IMR-90 (cell line): ENCODE measurements around the gene TICAM2. TPM values are rescaled to one million over a fixed set of nuclear protein-coding genes. Genes with fewer than 3 reads are reported as not detected.
A peak's percentile ranks its signal among the peaks of the same experiment; 100 is the strongest.

Experiments
- ATAC-seq: fragments of 200-7000 bp; cut with Tn5 transposase; 2 replicates; pipeline ENCODE4 v1.9.1; 2020; ENCODE audit warnings: low read depth, mild to moderate bottlenecking, moderate library complexity
- BruUV-seq: library from RNA; stranded (reverse); fragments of 400-500 nt; replicated peaks from 2 replicates; lab custom pipeline; 2021; lab: Mats Ljungman, UMichigan
- CTCF ChIA-PET: fragments of 300-600 bp; formaldehyde crosslinking; extraction: SDS; loops from one replicate; lab custom pipeline; 2021; ENCODE audit warnings: antibody characterized with exemption; lab: Yijun Ruan, JAX
- POLR2A ChIA-PET: fragments of 300-600 bp; sonication (Branson Sonifier 250); formaldehyde crosslinking; loops from one replicate; lab custom pipeline; 2022; ENCODE audit warnings: antibody characterized with exemption; ENCODE audit not compliant: unreplicated experiment; lab: Charles Lee
- DNase-seq: peaks from one replicate; pipeline ENCODE4 v3.0.0; 2013
- H2AFZ ChIP-seq: replicated peaks from 2 replicates; pipeline ENCODE3; 2013; ENCODE audit warnings: low read length, mild to moderate bottlenecking; ENCODE audit not compliant: poor library complexity
- H2AK5ac ChIP-seq: 2 replicates; pipeline ENCODE4 v1.6.1; 2013; ENCODE audit warnings: low read depth, low read length, inconsistent platforms
- H2AK9ac ChIP-seq: replicated peaks from 2 replicates; pipeline ENCODE3; 2013; ENCODE audit warnings: mild to moderate bottlenecking, low read depth, low read length, moderate library complexity; ENCODE audit not compliant: poor library complexity
- H2BK120ac ChIP-seq: 2 replicates; pipeline ENCODE4 v1.6.1; 2013; ENCODE audit warnings: low read depth, low read length, inconsistent platforms
- H2BK15ac ChIP-seq: 3 replicates; pipeline ENCODE4 v1.6.1; 2013; ENCODE audit warnings: low read depth, low read length, inconsistent platforms
- H2BK20ac ChIP-seq: 2 replicates; pipeline ENCODE4 v1.6.1; 2013; ENCODE audit warnings: low read depth, mild to moderate bottlenecking, inconsistent platforms, low read length, moderate library complexity
- H2BK5ac ChIP-seq: 2 replicates; pipeline ENCODE4 v1.6.1; 2013; ENCODE audit warnings: mild to moderate bottlenecking, low read depth, low read length, inconsistent platforms; ENCODE audit not compliant: poor library complexity, severe bottlenecking
- H3K14ac ChIP-seq: replicated peaks from 2 replicates; pipeline ENCODE4 v1.6.1; 2013; ENCODE audit warnings: low read depth, low read length, inconsistent platforms
- H3K18ac ChIP-seq: 2 replicates; pipeline ENCODE4 v1.6.1; 2013; ENCODE audit warnings: low read depth, low read length, control low read depth
- H3K23ac ChIP-seq: 2 replicates; pipeline ENCODE4 v1.6.1; 2013; ENCODE audit warnings: low read depth, low read length, inconsistent platforms
- H3K27ac ChIP-seq: 2 replicates; pipeline ENCODE4 v1.5.1; 2013; ENCODE audit warnings: mild to moderate bottlenecking, control low read depth, low read length; ENCODE audit not compliant: insufficient read depth
- H3K27me3 ChIP-seq: 2 replicates; pipeline ENCODE4 v1.6.1; 2013; ENCODE audit warnings: low read length; ENCODE audit not compliant: control insufficient read depth, insufficient read depth
- H3K36me3 ChIP-seq: 2 replicates; pipeline ENCODE4 v1.6.1; 2013; ENCODE audit warnings: low read length, mixed read lengths; ENCODE audit not compliant: control insufficient read depth, insufficient read depth
- H3K4ac ChIP-seq: 2 replicates; pipeline ENCODE4 v1.6.1; 2013; ENCODE audit warnings: low read depth, low read length, inconsistent platforms
- H3K4me1 ChIP-seq: 2 replicates; pipeline ENCODE4 v1.6.1; 2013; ENCODE audit warnings: low read length, mixed read lengths; ENCODE audit not compliant: control insufficient read depth, insufficient read depth
- H3K4me2 ChIP-seq: 2 replicates; pipeline ENCODE4 v1.6.1; 2013; ENCODE audit warnings: low read depth, mild to moderate bottlenecking, control low read depth, low read length, moderate library complexity
- H3K4me3 ChIP-seq: 2 replicates; pipeline ENCODE4 v1.5.1; 2013; ENCODE audit warnings: low read depth, mild to moderate bottlenecking, control low read depth, low read length, moderate library complexity; ENCODE audit not compliant: insufficient read depth
- H3K56ac ChIP-seq: 2 replicates; pipeline ENCODE4 v1.6.1; 2013; ENCODE audit warnings: low read length, inconsistent platforms; ENCODE audit not compliant: insufficient read depth; ENCODE audit errors: extremely low read depth
- H3K79me1 ChIP-seq, 2 experiments: 2 replicates each; pipeline ENCODE4 v1.6.1; 2013; ENCODE audit warnings: low read length in 2 of 2, inconsistent platforms in 1 of 2, low read depth in 1 of 2
- H3K9ac ChIP-seq: 2 replicates; pipeline ENCODE4 v1.6.1; 2013; ENCODE audit warnings: low read depth, low read length, control low read depth
- H3K9me1 ChIP-seq: 2 replicates; pipeline ENCODE4 v1.6.1; 2013; ENCODE audit warnings: low read length, inconsistent platforms; ENCODE audit not compliant: insufficient read depth
- H3K9me3 ChIP-seq: 2 replicates; pipeline ENCODE4 v1.6.1; 2013; ENCODE audit warnings: low read length; ENCODE audit not compliant: control insufficient read depth, insufficient read depth
- H4K20me1 ChIP-seq: 2 replicates; pipeline ENCODE4 v1.6.1; 2013; ENCODE audit warnings: low read length, inconsistent platforms; ENCODE audit not compliant: insufficient read depth
- H4K5ac ChIP-seq: 2 replicates; pipeline ENCODE4 v1.6.1; 2013; ENCODE audit warnings: mild to moderate bottlenecking, low read depth, low read length, control low read depth
- H4K8ac ChIP-seq, 2 experiments: 2 replicates each; pipeline ENCODE4 v1.6.1; 2013; ENCODE audit warnings: low read depth in 2 of 2, low read length in 2 of 2, control low read depth in 1 of 2, inconsistent platforms in 1 of 2
- H4K91ac ChIP-seq: 2 replicates; pipeline ENCODE4 v1.6.1; 2013; ENCODE audit warnings: low read depth, low read length, inconsistent platforms; ENCODE audit not compliant: insufficient read depth
- CHD1 ChIP-seq: IDR thresholded peaks from 2 replicates; pipeline ENCODE4 v1.6.1; 2012; ENCODE audit warnings: low read depth, low read length, improper control_type of control experiment
- CTCF ChIP-seq: conservative IDR thresholded peaks from 2 replicates; pipeline ENCODE4 v1.5.1; 2012; ENCODE audit warnings: mild to moderate bottlenecking, low read depth, low read length, improper control_type of control experiment
- MAZ ChIP-seq: IDR thresholded peaks from 2 replicates; pipeline ENCODE4 v1.6.1; 2012; ENCODE audit warnings: low read depth, mild to moderate bottlenecking, low read length, improper control_type of control experiment, moderate library complexity, borderline replicate concordance
- MXI1 ChIP-seq: IDR thresholded peaks from 2 replicates; pipeline ENCODE4 v1.6.1; 2012; ENCODE audit warnings: low read depth, mild to moderate bottlenecking, low read length, moderate library complexity, borderline replicate concordance
- RAD21 ChIP-seq: IDR thresholded peaks from 2 replicates; pipeline ENCODE4 v1.6.1; 2012; ENCODE audit warnings: low read length, improper control_type of control experiment
- RFX5 ChIP-seq: IDR thresholded peaks from 2 replicates; pipeline ENCODE4 v1.8.0; 2012; ENCODE audit warnings: low read depth, mild to moderate bottlenecking, low read length, moderate library complexity
- SMC3 ChIP-seq: fragments of 150-350 bp; IDR thresholded peaks from 2 replicates; pipeline ENCODE4 v1.6.1; 2016; ENCODE audit warnings: low read depth, mild to moderate bottlenecking, antibody characterized with exemption, low read length, moderate library complexity
- WGBS, 2 experiments: methylation state at CpG; one replicate each; pipeline versions ENCODE4 v1.1.5 to v1.1.7; 2013; ENCODE audit warnings: missing lambda C conversion rate in 2 of 2; ENCODE audit not compliant: insufficient read length in 1 of 2; ENCODE audit errors: extremely low coverage in 2 of 2; 5-methylcytosine and 5-hydroxymethylcytosine counted together
- dilution Hi-C: fragments of 300-500 bp; cut with HindIII; formaldehyde crosslinking; loops from one replicate; pipeline ENCODE4 v1.14.3; 2018; ENCODE audit warnings: low sequenced_read_pairs; ENCODE audit not compliant: unreplicated experiment
- in situ Hi-C: fragments of 300-500 bp; cut with MboI; formaldehyde crosslinking; loops from 3 replicates; pipeline ENCODE4 v1.14.3; 2019; ENCODE audit warnings: low sequenced_read_pairs, inconsistent platforms, mixed read lengths
- intact Hi-C: fragments of 100-400 bp; cut with micrococcal nuclease; formaldehyde crosslinking; loops from 2 replicates; pipeline ENCODE4 v1.10.0; 2022
- polyA plus RNA-seq, 3 experiments: library from polyadenylated mRNA; depleted of rRNA; stranded (reverse); fragments of >200 nt; gene quantifications; 2 replicates each; pipeline ENCODE4 v1.2.3, GENCODE V29; 2012; ENCODE audit warnings: low replicate concordance in 1 of 3
- total RNA-seq: library from RNA; depleted of rRNA; stranded (reverse); fragments of >200 nt; gene quantifications from 2 replicates; pipeline ENCODE4 v1.2.3, GENCODE V29; 2012
- TF ChIP-seq, protein P1 (sequence below): fragments of 150-350 bp; IDR thresholded peaks from 2 replicates; pipeline ENCODE4 v1.6.1; 2016; ENCODE audit warnings: low read depth, mild to moderate bottlenecking, low read length, moderate library complexity, borderline replicate concordance

Gene TICAM2
- total and polyA plus RNA-seq, 2 of the 4 experiments (the other 2 are of a cell fraction) = 2.9 to 4.3 TPM

DNA sequence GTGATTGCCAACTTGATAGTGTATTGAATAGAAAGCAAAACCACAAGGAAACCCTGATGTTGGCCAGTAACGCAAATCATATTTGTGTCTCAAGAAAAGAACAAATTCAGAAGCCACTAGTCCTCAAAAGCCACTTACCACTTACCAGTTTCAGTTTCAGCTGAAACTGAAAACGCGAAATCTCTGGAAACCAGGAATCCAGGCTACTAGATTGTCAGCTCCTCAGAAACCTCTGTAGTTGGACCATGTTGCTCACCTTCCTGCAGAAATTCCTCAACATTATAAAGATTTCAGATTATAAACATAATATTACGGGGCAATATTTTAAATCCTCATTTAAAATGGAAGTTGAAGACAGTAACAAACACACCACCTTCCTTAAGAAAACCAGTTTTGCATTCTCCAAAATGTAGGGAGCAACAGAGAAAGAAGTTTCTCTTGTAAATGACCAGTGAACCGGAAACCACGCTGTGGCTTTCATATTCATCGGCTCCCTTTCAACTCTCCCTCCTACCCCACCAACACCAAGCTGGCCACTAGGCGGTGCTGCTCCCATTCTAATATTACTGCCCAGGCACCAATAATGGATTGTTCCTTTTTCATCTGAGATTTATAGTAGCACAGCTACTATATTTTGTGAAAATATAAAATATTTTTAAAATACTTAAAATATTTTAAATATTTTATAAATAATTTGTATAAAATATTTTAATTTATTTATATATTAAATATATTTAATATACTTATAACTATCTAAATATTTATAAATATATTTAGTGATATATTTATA, 32.3 kb upstream of the TICAM2 start:
- Histone ChIP-seq H2AK5ac (no peak overlapping the region), H3K9me3 (no peaks in the 10 kb centered on the region), H3K9ac (peak overlapping the region; percentile 72; the same call in 1 of the 2 replicates), H3K27ac (no peak overlapping the region), H3K14ac (peak overlapping the region; percentile 53; the same call in 1 of the 2 replicates), H2BK120ac (peak overlapping the region; percentile 54; the same call in 1 of the 2 replicates), H3K56ac (peak overlapping the region; percentile 67; the same call in 1 of the 2 replicates), H2AFZ (peak overlapping the region; percentile 64), H4K20me1 (no peaks in the 10 kb centered on the region), H3K4me2 (peak overlapping the region; percentile 88; the same call in 1 of the 2 replicates), H2BK15ac (no peak overlapping the region), H3K18ac (peak overlapping the region; percentile 35; the same call in 1 of the 2 replicates), H2BK5ac (peak overlapping the region; percentile 28), H3K4me1 (no peaks in the 10 kb centered on the region), H3K9me1 (no peaks in the 10 kb centered on the region), H4K5ac (peak overlapping the region; percentile 43; the same call in 1 of the 2 replicates), H2AK9ac (no peak overlapping the region), H3K4ac (peak overlapping the region; percentile 31; the same call in 1 of the 2 replicates), H3K23ac (no peak overlapping the region; the same call in 1 of the 2 replicates), H3K27me3 (peaks cover 3% of the 10 kb centered on the region), H3K36me3 (no peaks in the 10 kb centered on the region), H3K79me1 (no peaks in the 10 kb centered on the region), H3K4me3 (peak overlapping the region; percentile 41), H4K91ac (no peak overlapping the region), H4K8ac (peak overlapping the region; percentile 78 to 84; a peak in 3 of 4 replicates), H2BK20ac (0 out of 2 replicates have a peak overlapping the region, but pooled peaks have one; percentile 31)
- BruUV-seq = no TSS peak
- peak; percentile 80 for DNase-seq
- peak; percentile 100 for ATAC-seq
- CTCF ChIA-PET = interaction anchor here (0.6 to 2.0 kb wide), 8 partner anchors 10 to 434 kb away, joined by 3 to 9 read pairs (median 3); partner anchors contain the start of gene ARL14EPL
- POLR2A ChIA-PET = interaction anchor here (0.7 kb wide), 1 partner anchor 310 kb away, joined by 4 read pairs; no protein-coding TSS in a partner anchor
- TF ChIP-seq RAD21 = peak; percentile 94
- no peak for TF ChIP-seq RFX5
- TF ChIP-seq MXI1 = no peak
- peak; percentile 84 for TF ChIP-seq SMC3
- peak; percentile 95 for TF ChIP-seq CTCF
- peak; percentile 67; the same call in 1 of the 2 replicates for TF ChIP-seq MAZ
- TF ChIP-seq, protein P1, sequence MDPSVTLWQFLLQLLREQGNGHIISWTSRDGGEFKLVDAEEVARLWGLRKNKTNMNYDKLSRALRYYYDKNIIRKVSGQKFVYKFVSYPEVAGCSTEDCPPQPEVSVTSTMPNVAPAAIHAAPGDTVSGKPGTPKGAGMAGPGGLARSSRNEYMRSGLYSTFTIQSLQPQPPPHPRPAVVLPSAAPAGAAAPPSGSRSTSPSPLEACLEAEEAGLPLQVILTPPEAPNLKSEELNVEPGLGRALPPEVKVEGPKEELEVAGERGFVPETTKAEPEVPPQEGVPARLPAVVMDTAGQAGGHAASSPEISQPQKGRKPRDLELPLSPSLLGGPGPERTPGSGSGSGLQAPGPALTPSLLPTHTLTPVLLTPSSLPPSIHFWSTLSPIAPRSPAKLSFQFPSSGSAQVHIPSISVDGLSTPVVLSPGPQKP = no peak
- TF ChIP-seq CHD1 = no peak
- dilution Hi-C loops = no loop called here
- intact Hi-C loops = loop anchor here (1.0 to 2.0 kb wide), 5 partner anchors 136 to 434 kb away; partner anchors contain the start of gene ARL14EPL
- no CpG with 5 or more reads among the region's 8 CpGs for WGBS, 2 experiments
- in situ Hi-C loops = no loop called here
